AG04450 (cell line): ENCODE measurements around the gene PKIG. TPM values are rescaled to one million over a fixed set of nuclear protein-coding genes. Genes with fewer than 3 reads are reported as not detected.

Experiments used
- CTCF ChIA-PET: fragments of 300-600, 350-600 bp; formaldehyde crosslinking; extraction: SDS; loops from one replicate; lab custom pipeline; 2022; ENCODE audit warnings: antibody characterized with exemption, inconsistent platforms; lab: Charles Lee
- POLR2A ChIA-PET: fragments of 350-600 bp; formaldehyde crosslinking; extraction: SDS; loops from one replicate; lab custom pipeline; 2021; ENCODE audit warnings: antibody characterized with exemption, inconsistent platforms; lab: Yijun Ruan, JAX
- DNase-seq: peaks from one replicate; pipeline ENCODE4 v3.0.0-alpha.2; 2011; ENCODE audit warnings: low read depth, low spot score
- H3K27ac ChIP-seq: one replicate; pipeline ENCODE4 v1.5.1; 2012; ENCODE audit warnings: low read depth, low read length, control low read depth
- H3K27me3 ChIP-seq: one replicate; pipeline ENCODE4 v1.6.0; 2012; ENCODE audit warnings: low read length; ENCODE audit not compliant: control insufficient read depth, insufficient read depth
- H3K4me3 ChIP-seq: 2 replicates; pipeline ENCODE4 v1.5.1; 2011; ENCODE audit warnings: mild to moderate bottlenecking, low read depth, low read length, control low read depth
- H3K9me3 ChIP-seq: 2 replicates; pipeline ENCODE4 v1.5.1; 2012; ENCODE audit warnings: low read length; ENCODE audit not compliant: control insufficient read depth, insufficient read depth
- CTCF ChIP-seq: IDR thresholded peaks from 2 replicates; pipeline ENCODE4 v1.5.1; 2011; ENCODE audit warnings: low read depth, low read length, control low read depth, inconsistent platforms
- polyA plus RNA-seq: library from polyadenylated mRNA; depleted of rRNA; stranded (reverse); fragments of >200 nt; gene quantifications from 2 replicates; pipeline ENCODE4 v1.2.3, GENCODE V29; 2011

Gene PKIG
- polyA plus RNA-seq, 1 experiment = 107 TPM

- Histone ChIP-seq H3K27me3 (no peaks in the 10 kb centered on the region), H3K27ac (no peak overlapping the region), H3K4me3 (no peak overlapping the region), H3K9me3 (no peaks in the 10 kb centered on the region)
- ChIA-PET CTCF (no interaction called here), POLR2A (no interaction called here)
- TF ChIP-seq CTCF = no peak
- DNase-seq = no peak
Measured at GRCh38 chr20:44566018-44566417, 16.4 kb upstream of the PKIG start.

GRCh38 chr20:44566811-44567210 lies 15.6 kb upstream of the PKIG start:
- CTCF ChIA-PET = interaction anchor here (0.7 to 0.9 kb wide), 2 partner anchors 11 to 55 kb away, joined by 3 read pairs; no protein-coding TSS in a partner anchor
- Histone ChIP-seq H3K27ac (no peak overlapping the region), H3K27me3 (no peaks in the 10 kb centered on the region), H3K4me3 (no peak overlapping the region), H3K9me3 (no peaks in the 10 kb centered on the region)
- POLR2A ChIA-PET = no interaction called here
- no peak for TF ChIP-seq CTCF
- DNase-seq = no peak

GRCh38 chr20:44570367-44570766 lies 12.0 kb upstream of the PKIG start:
- no peak for DNase-seq
- H3K27ac ChIP-seq = no peak overlapping the region
- no peaks in the 10 kb centered on the region for H3K9me3 ChIP-seq
- no peaks in the 10 kb centered on the region for H3K27me3 ChIP-seq
- TF ChIP-seq CTCF = no peak
- ChIA-PET CTCF (no interaction called here), POLR2A (no interaction called here)
- no peak overlapping the region for H3K4me3 ChIP-seq

- no peak for DNase-seq
- no peaks in the 10 kb centered on the region for H3K27me3 ChIP-seq
- CTCF ChIA-PET = no interaction called here
- H3K27ac ChIP-seq = peak overlapping the region; percentile 47
- POLR2A ChIA-PET = no interaction called here
- no peaks in the 10 kb centered on the region for H3K9me3 ChIP-seq
- H3K4me3 ChIP-seq = no peak overlapping the region
- no peak for TF ChIP-seq CTCF
Measured at GRCh38 chr20:44571362-44571988, 10.9 kb upstream of the PKIG start.
